OCI-LY3 (cell line): ENCODE data around the gene GOLT1A.
A peak's percentile ranks its signal among the peaks of the same experiment; 100 is the strongest.

Experiments
- H2AFZ ChIP-seq: fragments of 200-600, 300-600 bp; shearing (Covaris generic); 2 replicates; pipeline ENCODE4 v1.6.0; 2014; ENCODE audit warnings: antibody characterized with exemption, low read depth, low read length
- H3K27ac ChIP-seq: fragments of 200-600, 300-600 bp; sonication (generic); 2 replicates; pipeline ENCODE4 v1.5.1; 2014; ENCODE audit warnings: mild to moderate bottlenecking, low read length, moderate library complexity, mixed read lengths
- H3K27me3 ChIP-seq: fragments of 200-600, 300-600 bp; sonication (generic); 2 replicates; pipeline ENCODE4 v1.6.1; 2014; ENCODE audit warnings: low read depth, low read length, mixed read lengths
- H3K36me3 ChIP-seq: fragments of 200-600, 300-600 bp; sonication (generic); replicated peaks from 2 replicates; pipeline ENCODE3; 2014; ENCODE audit warnings: low read depth, low read length, mixed read lengths
- H3K4me1 ChIP-seq: fragments of 300-600, 200-600 bp; sonication (generic); 2 replicates; pipeline ENCODE4 v1.6.1; 2014; ENCODE audit warnings: low read length, mixed read lengths
- H3K4me2 ChIP-seq: fragments of 200-600, 300-600 bp; sonication (generic); 2 replicates; pipeline ENCODE4 v1.6.1; 2014; ENCODE audit warnings: low read length, mixed read lengths
- H3K4me3 ChIP-seq: fragments of 300-600, 200-600 bp; sonication (generic); 2 replicates; pipeline ENCODE4 v1.5.1; 2014; ENCODE audit warnings: antibody characterized with exemption, mild to moderate bottlenecking, low read length, moderate library complexity
- H3K79me2 ChIP-seq: fragments of 300-600, 200-600 bp; shearing (Covaris generic); 2 replicates; pipeline ENCODE4 v1.6.1; 2014; ENCODE audit warnings: mild to moderate bottlenecking, low read length, mixed read lengths
- H3K9ac ChIP-seq: fragments of 300-600, 200-600 bp; shearing (Covaris generic); 2 replicates; pipeline ENCODE4 v1.6.0; 2014; ENCODE audit warnings: mild to moderate bottlenecking, low read length, moderate library complexity
- H3K9me3 ChIP-seq: fragments of 200-600, 300-600 bp; shearing (Covaris generic); 2 replicates; pipeline ENCODE4 v1.6.1; 2014; ENCODE audit warnings: low read length, mixed read lengths; ENCODE audit not compliant: insufficient read depth
- H4K20me1 ChIP-seq: fragments of 200-600, 300-600 bp; sonication (generic); 2 replicates; pipeline ENCODE4 v1.6.1; 2016; ENCODE audit warnings: low read length, mixed read lengths; ENCODE audit not compliant: insufficient read depth
- EZH2phosphoT487 ChIP-seq: fragments of 200-600 bp; shearing (Covaris generic); IDR thresholded peaks from 2 replicates; pipeline ENCODE4 v1.6.1; 2018; ENCODE audit warnings: antibody characterized with exemption, mixed run types, low read depth
- TF ChIP-seq, protein P1 (sequence below): fragments of 200-600, 300-600 bp; sonication (generic); IDR thresholded peaks from 2 replicates; pipeline ENCODE4 v1.5.1; 2014; ENCODE audit warnings: antibody characterized with exemption, low read length, low read depth

The GOLT1A gene

DNA sequence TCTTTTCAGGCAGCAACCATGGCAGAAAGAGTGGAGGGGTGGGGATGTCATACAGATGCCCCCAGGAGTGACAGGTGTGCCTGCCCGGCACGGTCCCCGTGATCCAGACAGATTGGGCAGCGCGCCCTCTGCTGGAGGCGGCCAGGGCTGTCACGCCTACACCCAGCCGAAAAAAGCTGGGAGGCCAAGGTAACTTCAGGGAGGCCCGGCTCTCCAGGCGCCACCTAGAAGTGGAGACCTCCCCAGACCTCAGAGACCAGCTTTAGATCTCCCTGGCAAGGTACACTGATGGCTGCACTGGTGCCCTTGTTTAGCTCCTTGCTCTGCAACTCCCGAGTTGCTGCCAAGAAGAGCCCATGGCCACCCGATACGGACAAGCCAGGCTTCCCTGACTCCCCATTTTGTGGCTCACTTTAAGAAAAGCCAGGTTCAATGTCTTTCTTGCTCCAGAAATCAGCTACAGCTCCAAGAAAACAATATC is 6.6 kb downstream of the GOLT1A start:
- Histone ChIP-seq H4K20me1 (no peaks in the 10 kb centered on the region), H3K27me3 (peaks cover 50% of the 10 kb centered on the region), H3K36me3 (no peaks in the 10 kb centered on the region), H2AFZ (0 out of 2 replicates have a peak overlapping the region, but pooled peaks have one; percentile 24), H3K4me2 (peak overlapping the region; percentile 24; the same call in 1 of the 2 replicates), H3K79me2 (no peaks in the 10 kb centered on the region), H3K9ac (no peak overlapping the region), H3K4me1 (no peaks in the 10 kb centered on the region), H3K9me3 (no peaks in the 10 kb centered on the region), H3K4me3 (no peak overlapping the region), H3K27ac (no peak overlapping the region)
- no peak for TF ChIP-seq EZH2phosphoT487
- TF ChIP-seq, protein P1, sequence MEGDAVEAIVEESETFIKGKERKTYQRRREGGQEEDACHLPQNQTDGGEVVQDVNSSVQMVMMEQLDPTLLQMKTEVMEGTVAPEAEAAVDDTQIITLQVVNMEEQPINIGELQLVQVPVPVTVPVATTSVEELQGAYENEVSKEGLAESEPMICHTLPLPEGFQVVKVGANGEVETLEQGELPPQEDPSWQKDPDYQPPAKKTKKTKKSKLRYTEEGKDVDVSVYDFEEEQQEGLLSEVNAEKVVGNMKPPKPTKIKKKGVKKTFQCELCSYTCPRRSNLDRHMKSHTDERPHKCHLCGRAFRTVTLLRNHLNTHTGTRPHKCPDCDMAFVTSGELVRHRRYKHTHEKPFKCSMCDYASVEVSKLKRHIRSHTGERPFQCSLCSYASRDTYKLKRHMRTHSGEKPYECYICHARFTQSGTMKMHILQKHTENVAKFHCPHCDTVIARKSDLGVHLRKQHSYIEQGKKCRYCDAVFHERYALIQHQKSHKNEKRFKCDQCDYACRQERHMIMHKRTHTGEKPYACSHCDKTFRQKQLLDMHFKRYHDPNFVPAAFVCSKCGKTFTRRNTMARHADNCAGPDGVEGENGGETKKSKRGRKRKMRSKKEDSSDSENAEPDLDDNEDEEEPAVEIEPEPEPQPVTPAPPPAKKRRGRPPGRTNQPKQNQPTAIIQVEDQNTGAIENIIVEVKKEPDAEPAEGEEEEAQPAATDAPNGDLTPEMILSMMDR: peak; percentile 92

DNA sequence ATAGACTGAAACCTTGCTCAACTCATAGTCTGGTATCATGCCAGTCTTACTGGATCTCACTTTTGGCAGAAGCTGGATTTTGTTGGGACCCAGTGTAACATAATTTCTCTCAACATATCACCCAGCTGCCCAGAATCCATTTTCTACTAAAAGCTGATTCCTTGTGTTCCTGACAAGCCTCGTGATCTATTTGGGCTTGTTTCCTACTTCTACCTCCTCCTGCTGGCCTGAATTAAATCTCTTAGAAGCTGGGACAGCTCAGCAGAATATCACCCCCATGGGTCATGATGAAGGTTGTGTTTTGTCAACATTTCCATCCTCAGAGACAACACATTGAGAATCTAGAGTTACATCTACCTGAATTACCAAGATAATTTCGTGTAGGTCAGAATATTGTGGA is 7.7 kb downstream of the GOLT1A start:
- Histone ChIP-seq H3K36me3 (no peaks in the 10 kb centered on the region), H3K9ac (no peak overlapping the region), H3K4me2 (no peak overlapping the region), H3K4me3 (no peak overlapping the region), H3K4me1 (no peaks in the 10 kb centered on the region), H3K27me3 (peaks cover 50% of the 10 kb centered on the region), H3K79me2 (no peaks in the 10 kb centered on the region), H3K9me3 (no peaks in the 10 kb centered on the region), H2AFZ (no peak overlapping the region), H3K27ac (no peak overlapping the region), H4K20me1 (no peaks in the 10 kb centered on the region)
- TF ChIP-seq EZH2phosphoT487: no peak
- TF ChIP-seq, protein P1: no peak

DNA sequence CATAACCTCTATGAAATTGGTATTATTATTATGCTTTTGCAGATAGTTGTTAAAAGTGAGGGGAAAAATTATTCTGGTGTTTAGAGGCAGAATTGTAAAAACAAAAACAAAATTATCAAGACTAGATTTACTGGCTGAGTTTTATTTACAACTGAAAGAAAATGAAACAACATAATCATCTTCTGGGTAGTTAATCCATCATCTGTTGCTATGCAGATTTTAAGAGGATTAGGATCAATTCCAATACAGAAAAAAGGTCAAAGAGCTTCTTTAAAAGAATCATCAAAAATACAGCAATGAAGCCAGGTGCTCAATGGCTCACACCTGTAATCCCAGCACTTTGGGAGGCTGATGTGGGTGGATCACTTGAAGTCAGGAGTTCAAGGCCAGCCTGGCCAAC is 8.3 kb downstream of the GOLT1A start:
- H3K4me2 ChIP-seq: no peak overlapping the region
- no peak overlapping the region for H3K4me3 ChIP-seq
- no peak overlapping the region for H3K9ac ChIP-seq
- H4K20me1 ChIP-seq: no peaks in the 10 kb centered on the region
- H2AFZ ChIP-seq: no peak overlapping the region
- peaks cover 50% of the 10 kb centered on the region for H3K27me3 ChIP-seq
- no peaks in the 10 kb centered on the region for H3K4me1 ChIP-seq
- H3K9me3 ChIP-seq: no peaks in the 10 kb centered on the region
- no peaks in the 10 kb centered on the region for H3K79me2 ChIP-seq
- H3K36me3 ChIP-seq: no peaks in the 10 kb centered on the region
- TF ChIP-seq, protein P1: no peak
- TF ChIP-seq EZH2phosphoT487: no peak
- H3K27ac ChIP-seq: no peak overlapping the region

DNA sequence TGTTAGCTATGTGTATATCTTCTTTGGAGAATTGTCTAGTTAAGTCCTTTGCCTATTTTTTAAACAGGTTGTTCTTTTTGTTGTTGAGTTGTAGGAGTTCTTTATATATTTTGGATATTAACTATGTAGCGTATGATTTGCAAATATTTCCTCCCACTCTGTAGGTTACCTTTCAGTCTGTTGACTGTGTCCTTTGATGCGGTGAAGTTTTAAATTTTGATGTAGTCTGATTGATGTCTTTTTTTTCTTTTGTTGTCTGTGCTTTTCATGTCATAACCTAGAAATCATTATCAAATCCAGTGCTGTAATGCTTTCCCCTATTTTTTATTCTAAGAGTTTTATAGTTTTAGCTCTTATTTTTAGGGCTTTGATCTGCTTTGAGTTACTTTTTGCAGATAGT is 8.8 kb downstream of the GOLT1A start:
- Histone ChIP-seq H3K4me1 (no peaks in the 10 kb centered on the region), H3K79me2 (no peaks in the 10 kb centered on the region), H3K27ac (no peak overlapping the region), H3K36me3 (no peaks in the 10 kb centered on the region), H3K4me3 (no peak overlapping the region), H3K4me2 (no peak overlapping the region), H3K27me3 (peaks cover 50% of the 10 kb centered on the region), H3K9ac (no peak overlapping the region), H2AFZ (no peak overlapping the region), H3K9me3 (no peaks in the 10 kb centered on the region), H4K20me1 (no peaks in the 10 kb centered on the region)
- TF ChIP-seq, protein P1: no peak
- no peak for TF ChIP-seq EZH2phosphoT487
